H1 (cell line): ENCODE measurements around the gene RBM26. TPM values are rescaled to one million over a fixed set of nuclear protein-coding genes. Genes with fewer than 3 reads are reported as not detected.

Experiments used
- CTCF ChIA-PET: fragments of 300-600 bp; sonication (Branson Sonifier 250); formaldehyde crosslinking; loops from one replicate; lab custom pipeline; 2021; ENCODE audit not compliant: partially characterized antibody; lab: Charles Lee
- POLR2A ChIA-PET: fragments of 300-600 bp; sonication (Branson Sonifier 250); formaldehyde crosslinking; loops from one replicate; lab custom pipeline; 2021; ENCODE audit warnings: inconsistent platforms; ENCODE audit not compliant: partially characterized antibody; lab: Charles Lee
- DNase-seq, 2 experiments: peaks; one replicate each; pipeline versions ENCODE4 v3.0.0 to v3.0.0-alpha.2; 2010 to 2022; ENCODE audit warnings: low spot score in 2 of 2, low read depth in 1 of 2, mixed read lengths in 1 of 2
- FAIRE-seq: peaks from 2 replicates; lab custom pipeline; 2011; peaks lifted over from hg19 to GRCh38; lab: Jason Lieb, UNC
- H2AFZ ChIP-seq: 2 replicates; pipeline ENCODE4 v1.8.1; 2012; ENCODE audit warnings: low read length, inconsistent platforms
- H2AK5ac ChIP-seq: 2 replicates; pipeline ENCODE4 v1.6.1; 2013; ENCODE audit warnings: low read depth, low read length
- H2BK120ac ChIP-seq: replicated peaks from 2 replicates; pipeline ENCODE3; 2013; ENCODE audit warnings: low read depth, low read length, inconsistent platforms
- H2BK12ac ChIP-seq: 2 replicates; pipeline ENCODE4 v1.6.1; 2013; ENCODE audit warnings: low read depth, low read length
- H2BK15ac ChIP-seq: 2 replicates; pipeline ENCODE4 v1.6.1; 2013; ENCODE audit warnings: low read length
- H2BK20ac ChIP-seq: 2 replicates; pipeline ENCODE4 v1.6.1; 2013; ENCODE audit warnings: low read length
- H2BK5ac ChIP-seq: 2 replicates; pipeline ENCODE4 v1.6.1; 2013; ENCODE audit warnings: low read depth, low read length
- H3K14ac ChIP-seq: 2 replicates; pipeline ENCODE4 v1.6.1; 2013; ENCODE audit warnings: inconsistent platforms; ENCODE audit not compliant: insufficient read length
- H3K18ac ChIP-seq: 2 replicates; pipeline ENCODE4 v1.6.1; 2013; ENCODE audit warnings: low read length; ENCODE audit errors: extremely low read depth
- H3K23ac ChIP-seq: 2 replicates; pipeline ENCODE4 v1.6.1; 2013; ENCODE audit warnings: inconsistent platforms; ENCODE audit not compliant: insufficient read length
- H3K23me2 ChIP-seq: 2 replicates; pipeline ENCODE4 v1.6.1; 2013; ENCODE audit warnings: low read depth, low read length
- H3K27ac ChIP-seq: 2 replicates; pipeline ENCODE4 v1.6.1; 2011; ENCODE audit warnings: low read depth, low read length, inconsistent platforms
- H3K27me3 ChIP-seq, 4 experiments: replicated peaks in 1 of 4; 1 replicate in 1 of 4; 2 replicates in 3 of 4; pipeline versions ENCODE4 v1.6.1 to v1.8.1; 2011 to 2013; ENCODE audit warnings: low read length in 3 of 4, mild to moderate bottlenecking in 3 of 4, inconsistent platforms in 2 of 4, mixed read lengths in 2 of 4, moderate library complexity in 1 of 4; ENCODE audit not compliant: control insufficient read depth in 3 of 4, insufficient read depth in 3 of 4; ENCODE audit errors: extremely low read depth in 1 of 4
- H3K36me3 ChIP-seq, 4 experiments: 2 replicates each; pipeline versions ENCODE4 v1.6.1 to v1.8.1; 2011 to 2013; ENCODE audit warnings: mild to moderate bottlenecking in 4 of 4, low read length in 3 of 4, moderate library complexity in 2 of 4, control low read depth in 1 of 4, inconsistent platforms in 1 of 4; ENCODE audit not compliant: insufficient read depth in 4 of 4, control insufficient read depth in 2 of 4
- H3K4ac ChIP-seq: replicated peaks from 2 replicates; pipeline ENCODE3; 2013; ENCODE audit warnings: low read length, low read depth, mixed read lengths, inconsistent platforms; ENCODE audit not compliant: insufficient read length
- H3K4me1 ChIP-seq, 4 experiments: replicated peaks in 1 of 4; 1 replicate in 1 of 4; 2 replicates in 3 of 4; pipeline versions ENCODE4 v1.6.1 to v1.8.1; 2011 to 2013; ENCODE audit warnings: low read length in 3 of 4, inconsistent platforms in 2 of 4, mixed read lengths in 1 of 4; ENCODE audit not compliant: insufficient read depth in 4 of 4, control insufficient read depth in 3 of 4
- H3K4me2 ChIP-seq, 2 experiments: 2 replicates each; pipeline versions ENCODE4 v1.6.1 to v1.8.1; 2011 to 2013; ENCODE audit warnings: low read depth in 2 of 2, low read length in 2 of 2, control low read depth in 1 of 2, inconsistent platforms in 1 of 2, mild to moderate bottlenecking in 1 of 2; ENCODE audit not compliant: insufficient read depth in 1 of 2
- H3K4me3 ChIP-seq, 4 experiments: fragments of 200-600, 300-600 bp in 1 of 4; sonication (generic), shearing (Covaris generic), sonication (Bioruptor Twin) in 1 of 4; 2 replicates each; pipeline versions ENCODE4 v1.5.1 to v1.8.1; 2011 to 2016; ENCODE audit warnings: low read length in 4 of 4, low read depth in 3 of 4, control low read depth in 2 of 4, inconsistent platforms in 2 of 4, mild to moderate bottlenecking in 2 of 4, mixed read lengths in 1 of 4, moderate library complexity in 1 of 4; ENCODE audit not compliant: insufficient read depth in 2 of 4; ENCODE audit errors: extremely low read depth in 1 of 4
- H3K56ac ChIP-seq: replicated peaks from 2 replicates; pipeline ENCODE3; 2013; ENCODE audit warnings: low read depth, mild to moderate bottlenecking, mixed read lengths, low read length, inconsistent platforms; ENCODE audit not compliant: insufficient read length
- H3K79me1 ChIP-seq: 2 replicates; pipeline ENCODE4 v1.6.1; 2013; ENCODE audit warnings: low read depth, low read length, control low read depth
- H3K79me2 ChIP-seq, 2 experiments: 2 replicates each; pipeline versions ENCODE4 v1.6.1 to v1.8.1; 2012 to 2013; ENCODE audit warnings: low read length in 2 of 2, mild to moderate bottlenecking in 2 of 2, inconsistent platforms in 1 of 2; ENCODE audit not compliant: insufficient read depth in 2 of 2, control insufficient read depth in 1 of 2
- H3K9ac ChIP-seq, 4 experiments: replicated peaks in 1 of 4; 1 replicate in 1 of 4; 2 replicates in 3 of 4; pipeline versions ENCODE4 v1.6.1 to v1.8.1; 2011 to 2013; ENCODE audit warnings: low read depth in 3 of 4, low read length in 3 of 4, control low read depth in 2 of 4, mild to moderate bottlenecking in 2 of 4, moderate library complexity in 2 of 4, inconsistent platforms in 1 of 4; ENCODE audit errors: extremely low read depth in 1 of 4
- H3K9me3 ChIP-seq, 2 experiments: 2 replicates each; pipeline versions ENCODE4 v1.6.1 to v1.8.1; 2012 to 2013; ENCODE audit warnings: mild to moderate bottlenecking in 2 of 2, moderate library complexity in 2 of 2, control low read depth in 1 of 2, inconsistent platforms in 1 of 2, low read depth in 1 of 2, low read length in 1 of 2, mixed read lengths in 1 of 2; ENCODE audit not compliant: insufficient read depth in 2 of 2
- H4K20me1 ChIP-seq, 2 experiments: replicated peaks in 1 of 2; 2 replicates each; pipeline versions ENCODE3 to v1.8.1; 2011 to 2013; ENCODE audit warnings: inconsistent platforms in 2 of 2, low read length in 2 of 2, mild to moderate bottlenecking in 1 of 2; ENCODE audit not compliant: insufficient read depth in 2 of 2, control insufficient read depth in 1 of 2
- H4K5ac ChIP-seq: 2 replicates; pipeline ENCODE4 v1.6.1; 2013; ENCODE audit warnings: low read length, low read depth, mixed read lengths, inconsistent platforms; ENCODE audit not compliant: insufficient read length
- H4K8ac ChIP-seq: 2 replicates; pipeline ENCODE4 v1.8.0; 2013; ENCODE audit warnings: mild to moderate bottlenecking, moderate library complexity, low read length, inconsistent platforms; ENCODE audit not compliant: insufficient read depth; ENCODE audit errors: extremely low read depth
- H4K91ac ChIP-seq: replicated peaks from 2 replicates; pipeline ENCODE3; 2013; ENCODE audit warnings: low read length, mixed read lengths, inconsistent platforms; ENCODE audit not compliant: insufficient read length
- ASH2L ChIP-seq: fragments of 200-600, 300-600 bp; sonication (generic); IDR thresholded peaks from one replicate; pipeline ENCODE4 v1.7.1; 2017; ENCODE audit warnings: low read length
- BRCA1 ChIP-seq: IDR thresholded peaks from 2 replicates; pipeline ENCODE4 v1.6.1; 2012; ENCODE audit warnings: low read depth, low read length, improper control_type of control experiment
- CHD2 ChIP-seq: IDR thresholded peaks from 2 replicates; pipeline ENCODE4 v1.6.1; 2012; ENCODE audit warnings: low read length, improper control_type of control experiment
- CREB1 ChIP-seq: IDR thresholded peaks from 2 replicates; pipeline ENCODE4 v1.6.1; 2012; ENCODE audit warnings: inconsistent platforms
- EP300 ChIP-seq, 2 experiments: IDR thresholded peaks; 1 replicate in 1 of 2; 2 replicates in 1 of 2; pipeline ENCODE4 v1.6.1; 2011 to 2012; ENCODE audit warnings: low read depth in 2 of 2, low read length in 2 of 2, mild to moderate bottlenecking in 2 of 2, borderline replicate concordance in 1 of 2, inconsistent platforms in 1 of 2, moderate library complexity in 1 of 2
- KDM5A ChIP-seq: fragments of 200-600 bp; IDR thresholded peaks from 2 replicates; pipeline ENCODE4 v1.7.1; 2012; ENCODE audit warnings: mild to moderate bottlenecking, low read length, inconsistent platforms, mixed read lengths
- NRF1 ChIP-seq: IDR thresholded peaks from 2 replicates; pipeline ENCODE4 v1.6.1; 2011; ENCODE audit warnings: mild to moderate bottlenecking, low read depth, low read length, improper control_type of control experiment
- POLR2AphosphoS5 ChIP-seq: IDR thresholded peaks from 2 replicates; pipeline ENCODE4 v1.6.1; 2011; ENCODE audit warnings: low read depth, low read length
- RBBP5 ChIP-seq: IDR thresholded peaks from 2 replicates; pipeline ENCODE4 v1.7.1; 2012; ENCODE audit warnings: low read depth, mild to moderate bottlenecking, inconsistent platforms, low read length, moderate library complexity, borderline replicate concordance
- SAP30 ChIP-seq: fragments of 300-600 bp; sonication (generic); IDR thresholded peaks from 2 replicates; pipeline ENCODE4 v1.7.1; 2012; ENCODE audit warnings: low read length, moderate library complexity, mild to moderate bottlenecking, inconsistent platforms; ENCODE audit not compliant: insufficient read depth, insufficient replicate concordance
- SIN3A ChIP-seq, 2 experiments: IDR thresholded peaks in 1 of 2; conservative IDR thresholded peaks in 1 of 2; 2 replicates each; pipeline ENCODE4 v1.6.1; 2011 to 2012; ENCODE audit warnings: low read length in 2 of 2, improper control_type of control experiment in 1 of 2, low read depth in 1 of 2, mild to moderate bottlenecking in 1 of 2
- SP1 ChIP-seq: IDR thresholded peaks from 2 replicates; pipeline ENCODE4 v1.6.1; 2011; ENCODE audit warnings: low read depth, low read length
- SUZ12 ChIP-seq: fragments of 200-600 bp; sonication (generic); IDR thresholded peaks from 2 replicates; pipeline ENCODE4 v1.6.1; 2012; ENCODE audit warnings: mild to moderate bottlenecking, inconsistent platforms, low read length, moderate library complexity, mixed read lengths
- WGBS, 2 experiments: shearing (Covaris generic) in 1 of 2; methylation state at CpG; one replicate each; pipeline versions ENCODE4 v1.1.6 to v1.1.7; 2013 to 2015; ENCODE audit warnings: low lambda C conversion rate in 2 of 2, mixed read lengths in 2 of 2, inconsistent platforms in 1 of 2, low coverage in 1 of 2, missing lambda C conversion rate in 1 of 2; ENCODE audit not compliant: insufficient replicate concordance in 2 of 2, insufficient coverage in 1 of 2, insufficient read length in 1 of 2; ENCODE audit errors: extremely low coverage in 1 of 2, missing lambda C conversion rate in 1 of 2; 5-methylcytosine and 5-hydroxymethylcytosine counted together
- polyA plus RNA-seq, 7 experiments: library from polyadenylated mRNA; depleted of rRNA in 3 of 7; stranded (reverse) in 5 of 7; unstranded in 2 of 7; fragments of >200 nt in 5 of 7; fragments of 200-250 nt in 2 of 7; gene quantifications; 1 replicate in 5 of 7; 2 replicates in 1 of 7; 4 replicates in 1 of 7; pipeline versions ENCODE4 v1.2.1 to v1.2.3, GENCODE V29; 2011 to 2013; ENCODE audit warnings: missing spikeins in 2 of 7, mixed read lengths in 2 of 7
- total RNA-seq: library from RNA; stranded (reverse); fragmentation: NEBNext Ultra II Directional; extraction: Animal tissue kit (Norgen Biotek cat#: 25700); gene quantifications from 2 replicates; pipeline ENCODE4 v1.2.1, GENCODE V29; 2021

The RBM26 gene
- total and polyA plus RNA-seq, 2 of the 8 experiments (the other 6 are each of a cell fraction or from before 2014, with no cell fraction given): 20.3 to 65.5 TPM

DNA sequence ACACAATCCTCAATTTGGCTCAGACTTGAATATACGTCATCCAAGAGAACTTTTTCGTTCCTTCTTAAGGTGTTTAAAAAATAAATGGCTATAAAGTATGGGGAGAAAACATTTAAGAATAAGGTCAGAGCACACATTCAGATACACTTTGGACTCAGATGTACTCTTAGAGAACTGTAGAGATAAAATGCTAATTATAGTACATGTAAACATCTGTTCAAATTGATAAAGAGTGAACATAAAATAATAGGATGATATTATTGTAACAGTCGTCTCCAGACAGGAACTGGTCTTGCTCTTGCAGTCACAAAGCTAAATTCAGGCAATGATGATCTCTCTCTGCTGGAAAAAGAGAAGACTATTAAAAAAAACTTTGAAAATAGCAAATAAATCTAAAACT lies 91.4 kb downstream of the RBM26 start:
- no peak overlapping the region for H2AK5ac ChIP-seq
- H4K5ac ChIP-seq: no peak overlapping the region
- H2BK15ac ChIP-seq: no peak overlapping the region
- POLR2A ChIA-PET: no interaction called here
- peaks cover 0 to 22% (median 0%) of the 10 kb centered on the region in 4 experiments; a peak in 3 of 8 replicates for H3K36me3 ChIP-seq
- no peaks in the 10 kb centered on the region for H3K23me2 ChIP-seq
- H3K14ac ChIP-seq: no peak overlapping the region
- no peak overlapping the region for H2BK20ac ChIP-seq
- H3K79me2 ChIP-seq: no peaks in the 10 kb centered on the region
- WGBS, 2 experiments: 94% methylated on average over 3 of the region's 3 CpGs; no CpG with 5 or more reads in 1 of the 2 experiments
- H2AFZ ChIP-seq: no peak overlapping the region
- no peak overlapping the region for H3K23ac ChIP-seq
- DNase-seq (no peak), FAIRE-seq (no peak)
- no peaks in the 10 kb centered on the region for H3K27me3 ChIP-seq
- no peak overlapping the region for H3K9ac ChIP-seq
- H3K56ac ChIP-seq: no peak overlapping the region
- H4K20me1 ChIP-seq: no peaks in the 10 kb centered on the region
- CTCF ChIA-PET: no interaction called here
- H3K9me3 ChIP-seq: no peaks in the 10 kb centered on the region
- no peak overlapping the region for H3K27ac ChIP-seq
- H3K4ac ChIP-seq: no peak overlapping the region
- no peak overlapping the region for H3K18ac ChIP-seq
- H3K4me3 ChIP-seq: no peak overlapping the region
- H4K91ac ChIP-seq: no peak overlapping the region
- H3K4me2 ChIP-seq: no peak overlapping the region
- TF ChIP-seq SP1: no peak
- TF ChIP-seq KDM5A: no peak
- no peak for TF ChIP-seq NRF1
- TF ChIP-seq POLR2AphosphoS5: no peak
- no peak for TF ChIP-seq SUZ12
- TF ChIP-seq BRCA1: no peak
- TF ChIP-seq ASH2L: no peak
- no peak for TF ChIP-seq EP300 (IDR thresholded peaks at IDR 0.05; ENCODE audit: borderline replicate concordance in 1 of 2, low read depth in 2 of 2, low read length in 2 of 2)
- no peak for TF ChIP-seq CREB1
- TF ChIP-seq RBBP5: no peak
- no peak for TF ChIP-seq SAP30
- no peak for TF ChIP-seq SIN3A (conservative IDR thresholded peaks at IDR 0.05 in 1 of 2, IDR thresholded peaks at IDR 0.05 in 1 of 2; ENCODE audit: low read depth in 1 of 2, low read length in 2 of 2)
- no peak for TF ChIP-seq CHD2
- H4K8ac ChIP-seq: no peak overlapping the region
- H3K4me1 ChIP-seq: no peaks in the 10 kb centered on the region
- no peak overlapping the region for H2BK12ac ChIP-seq
- H2BK120ac ChIP-seq: no peak overlapping the region
- H3K79me1 ChIP-seq: no peaks in the 10 kb centered on the region
- H2BK5ac ChIP-seq: no peak overlapping the region
